NK-92 (cell line): Measurements from ENCODE around the gene LIMA1.
"Not testable (repeated sequence)": the region's sequence is repeated elsewhere in the genome, so short reads cannot be mapped to it uniquely, and the experiment has no call there.

ENCODE experiments used
- DNase-seq: peaks from one replicate; lab custom pipeline; 2025; ENCODE audit not compliant: unreplicated experiment; lab: John Stamatoyannopoulos, UW

The LIMA1 gene

GRCh38 chr12:50188241-50188781 is 95.0 kb downstream of the LIMA1 start:
- DNase-seq: no peak

- no peak for DNase-seq
These were observed 96.0 kb downstream of the LIMA1 start for GRCh38 chr12:50187084-50187900.

DNA sequence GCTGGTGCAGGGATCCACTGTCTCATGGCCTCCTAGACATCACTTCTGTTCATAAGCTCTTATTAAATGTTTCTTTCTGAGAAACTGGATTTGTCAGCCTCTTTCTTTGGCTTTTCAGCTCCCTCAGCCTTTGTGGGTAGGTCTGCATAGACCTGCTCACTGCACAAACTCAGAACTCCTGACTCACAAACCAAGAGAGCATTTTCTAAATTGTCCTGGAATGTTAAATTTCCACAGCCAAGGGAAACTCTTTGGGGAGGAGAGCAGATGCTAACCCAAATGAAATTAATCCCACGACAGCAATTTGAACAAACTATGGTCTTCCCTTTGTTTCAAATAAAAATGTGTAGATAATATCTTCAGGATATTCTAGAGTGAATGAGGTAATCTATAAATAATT is 96.6 kb downstream of the LIMA1 start:
- no peak for DNase-seq

GRCh38 chr12:50185970-50186663 is 97.2 kb downstream of the LIMA1 start:
- DNase-seq: no peak

DNA sequence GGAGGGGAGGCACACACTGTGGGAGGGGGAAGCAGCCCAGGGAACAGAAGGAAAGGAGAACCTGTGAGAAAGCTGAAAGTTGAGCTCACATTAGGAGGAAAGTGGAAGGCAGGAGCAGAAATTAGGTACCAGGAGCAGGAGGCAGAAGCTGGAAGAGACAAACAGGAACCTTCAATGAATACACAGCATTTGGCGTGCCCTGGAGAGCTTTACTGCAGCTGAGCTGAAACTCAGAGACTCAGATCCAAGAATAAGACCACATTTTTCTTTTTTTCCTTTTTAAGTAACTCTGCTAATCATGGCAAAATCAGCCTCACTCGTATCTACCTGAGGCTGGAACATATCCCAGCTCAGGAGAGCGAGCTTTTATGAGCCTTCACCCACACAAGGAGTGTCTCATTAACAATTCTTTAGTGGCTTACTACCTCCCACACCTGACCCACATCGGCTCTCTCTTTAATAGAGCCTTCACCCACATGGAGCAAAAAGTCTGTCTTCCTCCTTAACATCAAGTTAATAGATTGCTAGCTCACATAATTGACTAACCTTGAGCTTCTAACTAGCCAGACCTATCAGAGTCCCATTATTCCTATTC is 97.9 kb downstream of the LIMA1 start:
- no peak for DNase-seq

DNA sequence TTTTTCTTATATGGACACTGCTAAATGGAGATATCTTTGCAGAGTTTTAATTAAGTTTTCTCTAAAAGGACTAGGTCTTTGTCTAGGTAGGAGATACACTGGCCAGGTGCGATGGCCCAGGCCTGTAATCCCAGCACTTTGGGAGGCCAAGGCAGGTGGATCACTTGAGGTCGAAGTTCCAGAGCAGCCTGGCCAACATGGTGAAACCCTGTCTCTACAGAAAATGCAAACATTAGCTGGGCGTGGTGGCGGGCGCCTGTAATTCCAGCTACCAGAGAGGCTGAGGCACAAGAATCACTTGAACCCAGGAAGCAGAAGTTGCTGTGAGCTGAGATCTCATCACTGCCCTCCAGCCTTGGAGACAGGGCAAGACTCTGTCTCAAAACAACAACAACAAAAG is 99.1 kb downstream of the LIMA1 start:
- no peak for DNase-seq

DNA sequence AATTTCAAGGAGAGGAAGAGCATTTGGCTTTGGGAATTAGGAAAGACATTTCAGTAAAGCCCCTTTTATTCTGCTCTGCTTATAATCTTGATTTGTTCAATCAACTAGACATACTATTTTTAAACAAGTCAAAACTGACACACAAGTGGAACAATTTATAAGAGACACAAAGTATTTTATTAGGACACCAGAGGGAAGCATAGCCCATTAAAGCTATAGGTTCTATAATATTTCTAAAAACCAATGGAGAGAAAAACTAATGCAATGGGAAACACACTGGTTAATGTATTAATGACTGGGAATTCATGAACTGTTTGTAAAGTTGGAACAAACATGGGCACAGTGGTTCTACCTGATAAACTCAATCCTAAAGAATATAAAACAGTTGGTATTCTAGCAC is 100.9 kb downstream of the LIMA1 start:
- DNase-seq: no peak

- DNase-seq: no peak
These were observed 101.6 kb downstream of the LIMA1 start for GRCh38 chr12:50181691-50182090.

DNA sequence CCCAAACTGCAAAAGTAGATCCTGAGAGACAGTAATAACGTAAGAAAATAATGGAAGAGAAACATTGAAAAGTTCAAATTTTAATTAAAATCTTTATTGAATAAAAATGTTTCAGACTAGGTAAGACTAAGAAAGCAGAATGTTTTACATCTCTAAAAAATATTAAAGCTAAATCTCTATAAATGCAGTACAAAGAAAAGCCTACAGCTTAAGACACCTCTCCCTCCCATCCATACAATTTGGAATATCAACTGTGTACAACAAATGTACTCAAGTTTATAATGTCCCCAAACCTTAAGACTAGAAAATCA is 107.6 kb downstream of the LIMA1 start:
- DNase-seq: no peak

DNA sequence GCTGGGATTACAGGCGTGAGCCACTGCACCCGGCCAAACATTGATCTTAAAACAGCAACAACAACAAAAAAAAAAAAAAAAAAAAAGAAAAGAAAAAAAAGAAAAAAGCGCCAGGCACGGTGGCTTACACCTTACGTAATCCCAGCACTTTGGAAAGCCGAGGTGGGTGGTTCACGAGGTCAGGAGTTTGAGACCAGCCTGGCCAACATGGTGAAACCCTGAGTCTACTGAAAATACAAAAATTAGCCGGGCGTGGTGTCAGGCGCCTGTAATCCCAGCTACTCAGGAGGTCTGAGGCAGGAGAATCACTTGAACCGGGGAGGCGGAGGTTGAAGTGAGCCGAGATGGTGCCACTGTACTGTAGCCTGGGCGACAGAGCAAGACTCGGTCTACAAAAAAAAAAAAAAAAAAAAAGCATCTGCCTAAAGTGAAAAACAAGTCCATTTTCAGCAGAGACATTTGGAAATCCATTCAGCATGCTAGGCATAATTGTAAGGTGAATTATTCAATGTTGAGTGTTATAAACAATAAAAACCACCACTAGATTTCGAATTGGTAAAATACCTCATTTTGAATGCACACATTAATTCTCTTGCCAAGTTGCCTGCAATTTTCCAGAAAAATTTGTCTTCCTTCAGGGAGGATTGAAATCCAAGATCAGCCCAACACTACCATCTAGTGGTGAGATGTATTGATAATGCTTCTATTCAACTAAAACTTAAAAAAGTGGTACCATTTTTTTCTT is 108.2 kb downstream of the LIMA1 start:
- no peak for DNase-seq

- peak; percentile 64 for DNase-seq
These were observed 116.1 kb downstream of the LIMA1 start, which contains the start of gene CERS5 for GRCh38 chr12:50167049-50167828. Gene CERS5, minus strand, starts transcription at chr12:50167369. Its CDS starts 72 bp downstream, at chr12:50167297.

DNA sequence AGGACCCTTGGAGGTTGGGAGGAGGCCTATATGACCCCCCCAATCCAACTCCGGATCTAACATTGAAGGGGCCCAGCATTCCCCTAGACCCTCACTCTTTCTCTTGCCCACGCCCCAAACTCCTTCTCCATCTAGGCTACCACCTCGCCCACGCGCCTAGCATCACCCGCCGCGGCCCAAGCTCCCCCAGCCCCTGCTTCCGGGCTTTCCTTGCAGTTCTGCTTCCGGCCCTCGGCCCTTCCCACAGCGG is 116.6 kb downstream of the LIMA1 start:
- DNase-seq: no peak

- no peak for DNase-seq
These were observed 118.4 kb downstream of the LIMA1 start for GRCh38 chr12:50164963-50165362.

DNA sequence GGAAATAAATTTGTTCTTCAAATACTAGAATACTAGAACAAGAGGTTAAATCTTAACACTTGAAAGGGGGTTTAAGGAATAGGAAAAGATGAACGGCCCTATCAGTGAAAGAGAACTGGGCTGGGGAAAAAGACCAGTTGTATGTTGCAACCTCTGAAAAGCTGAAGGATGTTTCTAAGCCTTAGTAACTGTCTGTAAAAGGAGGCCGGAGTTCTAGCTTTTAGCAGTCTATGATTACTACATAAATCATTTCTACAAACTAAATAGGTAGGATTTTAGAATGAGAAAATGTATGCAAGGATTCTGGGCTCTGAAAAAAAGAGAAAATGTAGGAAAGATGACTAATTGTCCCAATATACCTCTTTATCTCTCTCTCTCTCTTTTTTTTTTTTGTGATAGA is 121.1 kb downstream of the LIMA1 start:
- no peak for DNase-seq

GRCh38 chr12:50160643-50161042 is 122.7 kb downstream of the LIMA1 start:
- DNase-seq: no peak

DNA sequence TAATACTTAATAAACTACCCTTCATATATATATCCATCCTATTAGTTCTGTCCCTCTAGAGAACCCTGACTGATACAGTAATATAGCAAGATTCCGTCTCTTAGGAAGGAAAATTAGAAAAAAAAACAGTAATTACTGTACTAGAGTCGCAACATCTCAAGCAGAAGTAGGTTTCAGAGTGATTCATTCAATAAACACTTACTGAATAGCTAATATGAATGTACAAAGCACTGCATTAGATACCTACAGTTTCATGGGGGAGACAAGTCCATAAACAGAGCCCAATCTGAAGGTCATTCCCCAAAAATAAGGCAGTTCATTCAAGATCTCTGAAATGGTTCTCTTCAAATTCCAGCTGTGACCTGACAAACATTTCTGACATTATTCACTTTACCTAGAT is 126.1 kb downstream of the LIMA1 start:
- DNase-seq: no peak

GRCh38 chr12:50156641-50157040 is 126.7 kb downstream of the LIMA1 start:
- DNase-seq: no peak

GRCh38 chr12:50154947-50155346 is 128.4 kb downstream of the LIMA1 start:
- not testable (repeated sequence) for DNase-seq

- no peak for DNase-seq
These were observed 132.2 kb downstream of the LIMA1 start for GRCh38 chr12:50151047-50151687.

GRCh38 chr12:50149311-50149710 is 134.0 kb downstream of the LIMA1 start:
- DNase-seq: no peak
